NCI-H1092 treated with DMSO at 0.1 percent for 48 hours (cell line): ENCODE data around the gene RNF222.
A peak's percentile ranks its signal among the peaks of the same experiment; 100 is the strongest.

Source experiments
- DNase-seq: peaks from one replicate; lab custom pipeline; 2025; lab: John Stamatoyannopoulos, UW

Gene RNF222, protein sequence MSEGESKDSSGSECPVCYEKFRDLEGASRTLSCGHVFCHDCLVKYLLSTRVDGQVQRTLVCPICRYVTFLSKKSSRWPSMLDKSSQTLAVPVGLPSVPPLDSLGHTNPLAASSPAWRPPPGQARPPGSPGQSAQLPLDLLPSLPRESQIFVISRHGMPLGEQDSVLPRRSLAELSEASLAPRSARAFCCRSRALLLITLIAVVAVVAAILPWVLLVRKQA

DNA sequence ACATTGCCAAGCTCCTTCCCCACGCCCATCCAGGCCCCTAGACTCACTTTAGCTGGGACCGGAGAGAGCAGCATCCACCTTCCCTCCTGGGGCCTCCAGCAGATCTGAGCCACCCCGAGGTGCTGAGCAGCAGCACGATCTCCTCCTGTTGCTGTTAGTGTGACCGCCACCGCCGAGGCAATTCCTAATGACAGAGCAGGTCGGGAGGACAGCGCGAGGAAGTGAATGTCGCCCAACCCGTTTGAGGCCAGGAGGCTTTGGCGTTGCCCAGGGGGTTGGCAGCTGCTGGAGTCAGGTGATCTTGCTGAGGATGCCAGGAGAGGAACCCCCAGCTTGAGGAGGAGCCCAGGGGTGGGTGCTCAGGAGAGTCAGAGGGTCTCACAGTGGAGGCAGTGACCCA, at the start of gene RNF222:
Gene RNF222 (minus strand): TSS at position 192 of the 400 bp plus-strand sequence. CDS start 4,366 bp downstream, outside the sequence.
- no peak for DNase-seq

DNA sequence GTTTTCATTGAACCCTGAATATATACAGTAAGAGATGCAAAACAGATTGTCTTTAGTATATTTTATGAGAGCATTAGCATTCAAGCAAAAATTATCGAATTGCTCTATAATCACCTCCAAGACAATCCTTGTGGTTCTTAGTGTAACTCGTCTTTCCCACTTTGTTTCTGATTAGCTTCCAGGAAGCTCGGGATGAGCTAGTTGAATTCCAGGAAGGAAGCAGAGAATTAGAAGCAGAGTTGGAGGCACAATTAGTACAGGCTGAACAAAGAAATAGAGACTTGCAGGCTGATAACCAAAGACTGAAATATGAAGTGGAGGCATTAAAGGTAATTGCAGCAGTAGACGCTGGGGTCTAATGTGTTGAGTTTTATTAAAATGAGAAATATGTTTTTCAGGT, 47.9 kb upstream of the RNF222 start:
- no peak for DNase-seq

DNA sequence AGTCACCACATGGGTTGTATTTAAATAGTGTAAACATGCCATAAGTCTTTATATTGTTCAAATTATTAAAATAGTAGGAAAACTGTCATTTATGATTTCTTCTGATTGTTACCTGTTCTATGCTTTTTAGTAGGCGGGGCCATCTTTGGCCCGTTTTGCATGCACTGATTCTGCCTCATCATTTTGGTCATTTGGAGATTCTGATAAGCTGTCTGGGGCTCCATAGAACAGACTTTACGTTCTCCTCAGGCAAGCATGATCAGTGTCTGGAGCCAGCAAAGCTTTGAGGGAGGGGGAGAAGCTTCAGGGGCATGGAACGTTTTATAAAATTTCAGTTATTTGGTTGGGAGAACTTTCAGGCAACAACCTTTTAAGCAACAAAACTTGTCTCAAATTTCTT, 46.9 kb upstream of the RNF222 start:
- DNase-seq, result no peak

DNA sequence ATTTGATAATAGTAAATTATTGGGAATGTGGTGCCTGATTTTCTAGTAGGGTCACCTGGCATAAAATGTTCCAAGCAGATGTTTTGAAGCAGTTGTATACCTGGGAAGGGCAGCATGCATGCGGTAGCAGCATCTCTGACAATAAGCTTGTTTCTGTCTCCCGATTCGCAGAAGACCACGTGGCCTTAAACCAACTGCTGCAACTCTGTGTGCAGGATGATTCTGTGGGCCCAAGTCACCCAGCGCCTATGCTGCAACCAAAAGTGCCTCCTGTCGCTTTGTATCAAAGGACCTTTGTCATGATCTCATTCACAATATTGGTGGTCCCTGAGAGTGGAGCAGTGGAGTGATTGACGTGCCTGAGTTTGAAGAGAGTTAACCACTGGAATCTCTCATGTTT, 46.1 kb upstream of the RNF222 start:
- no peak for DNase-seq

DNA sequence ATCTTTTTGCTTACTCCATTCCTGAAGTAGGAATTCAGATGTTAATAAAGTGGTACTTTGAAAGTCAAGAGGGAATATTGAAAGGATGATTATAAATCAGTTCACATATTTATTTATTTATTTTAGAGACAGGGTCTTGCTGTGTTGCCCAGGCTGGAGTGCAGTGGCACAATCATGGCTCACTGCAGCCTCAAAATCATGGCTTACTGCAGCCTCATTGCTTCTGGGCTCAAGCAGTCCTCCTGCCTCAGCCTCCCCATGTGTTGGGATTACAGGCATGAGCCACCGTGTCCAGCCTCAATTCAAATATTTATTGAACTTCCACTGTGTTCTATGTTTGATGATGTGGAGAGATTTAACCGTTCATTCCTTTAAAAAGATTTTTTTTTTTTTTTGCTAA, 44.7 kb upstream of the RNF222 start:
- no peak for DNase-seq

DNA sequence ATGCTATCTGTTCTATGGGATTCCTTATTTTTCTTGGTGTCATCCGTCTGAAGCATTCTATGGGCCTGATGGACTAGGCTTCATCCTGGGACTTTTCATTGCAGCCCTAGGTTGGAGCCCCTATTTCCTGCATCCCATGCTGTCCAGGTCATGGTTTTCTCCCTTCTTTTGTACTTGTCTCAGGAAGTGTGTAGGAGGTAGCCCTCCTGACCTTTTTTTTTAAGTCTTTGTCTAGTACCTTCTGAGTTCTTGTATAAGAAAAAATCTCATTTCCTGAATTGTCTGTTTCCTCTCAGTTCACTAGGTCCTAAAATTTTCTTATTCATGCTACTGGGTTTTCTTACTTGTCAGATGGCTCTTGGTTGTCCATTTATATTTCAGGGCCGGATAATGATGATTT, 44.1 kb upstream of the RNF222 start:
- DNase-seq, result no peak

DNA sequence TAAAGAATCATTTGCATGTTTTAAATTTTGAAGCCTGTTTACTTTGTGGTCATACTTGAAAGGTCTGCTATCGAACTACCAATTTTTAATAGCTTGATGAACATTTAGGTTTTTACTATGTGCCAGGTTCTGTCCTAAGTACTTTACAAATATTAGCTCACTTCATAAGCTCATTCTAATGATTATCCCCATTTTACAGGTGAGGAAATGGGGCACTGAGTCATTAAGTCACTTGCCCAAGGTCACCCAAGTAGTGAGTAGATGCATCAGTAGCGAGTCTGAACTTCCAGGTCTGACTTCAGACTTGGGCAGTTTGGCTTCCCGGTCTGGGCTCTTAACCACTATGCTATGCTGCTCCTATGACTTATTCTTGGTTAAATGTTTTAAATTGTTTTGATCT, 42.1 kb upstream of the RNF222 start:
- DNase-seq, result no peak

DNA sequence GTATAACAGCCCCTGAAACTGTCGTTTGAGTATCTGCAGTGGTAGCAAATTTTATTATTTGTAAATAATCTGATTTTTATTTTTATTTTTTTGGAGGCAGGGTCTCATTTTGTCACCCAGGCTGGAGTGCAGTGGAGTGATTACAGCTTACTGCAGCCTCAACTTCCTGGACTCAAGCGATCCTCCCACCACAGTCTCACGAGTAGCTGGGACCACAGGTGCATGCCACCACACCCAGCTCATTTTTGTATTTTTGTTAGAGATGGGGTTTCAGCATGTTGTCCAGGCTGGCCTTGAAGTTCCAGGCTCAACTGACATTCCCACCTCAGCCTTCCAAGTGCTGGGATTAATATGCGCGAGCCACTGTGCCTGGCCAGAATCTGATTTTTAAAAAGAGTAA, 40.8 kb upstream of the RNF222 start:
- no peak for DNase-seq

DNA sequence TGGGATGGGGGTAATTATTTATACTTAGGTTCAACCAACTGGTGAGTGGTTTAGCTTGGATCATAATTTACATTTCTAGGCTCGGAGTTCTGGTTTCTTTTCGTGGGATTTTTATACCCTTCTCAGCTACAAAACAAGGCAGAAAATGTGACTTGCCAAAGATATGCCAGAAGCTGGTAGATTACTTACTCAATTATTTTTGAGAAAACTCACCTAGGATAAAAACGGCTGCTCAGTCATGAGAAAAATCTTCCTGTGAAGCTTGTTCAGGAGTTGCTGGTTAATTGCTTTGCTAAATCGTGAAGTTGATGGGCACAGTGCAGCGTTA, 39.2 kb upstream of the RNF222 start:
- no peak for DNase-seq

DNA sequence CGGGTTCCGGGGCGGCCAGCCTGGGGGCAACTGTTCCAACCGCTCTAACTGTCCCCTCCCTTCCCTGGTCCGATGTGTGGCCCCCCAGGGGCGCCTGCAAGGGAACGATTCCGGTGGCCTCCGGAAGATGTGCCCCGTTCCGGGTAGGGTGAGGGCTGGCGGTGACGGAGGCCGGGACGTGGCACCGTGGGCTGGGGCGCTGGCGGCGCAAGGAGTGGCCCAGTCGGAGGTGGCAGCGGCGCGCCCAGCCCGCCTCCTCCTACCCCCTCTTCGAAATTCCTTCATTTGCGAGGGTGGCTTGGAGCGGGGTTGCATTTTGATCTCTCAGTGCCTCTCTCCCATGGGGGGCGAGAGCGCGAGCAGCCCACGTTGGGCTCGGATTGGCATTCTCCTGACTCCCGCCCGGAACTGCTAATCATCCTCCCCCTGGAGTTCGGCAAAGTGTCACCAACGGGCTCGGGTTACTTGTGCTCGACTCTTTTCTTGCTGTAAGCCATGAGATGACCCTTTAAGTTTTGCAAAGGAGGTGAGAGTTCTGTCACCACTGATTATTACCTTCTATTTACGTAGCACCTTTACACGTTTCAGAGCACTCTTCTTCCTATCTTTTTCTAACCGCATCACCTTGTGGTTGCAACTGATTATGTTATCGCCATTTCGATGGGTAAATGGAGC, 38.7 kb upstream of the RNF222 start:
- DNase-seq, result peak; percentile 31

DNA sequence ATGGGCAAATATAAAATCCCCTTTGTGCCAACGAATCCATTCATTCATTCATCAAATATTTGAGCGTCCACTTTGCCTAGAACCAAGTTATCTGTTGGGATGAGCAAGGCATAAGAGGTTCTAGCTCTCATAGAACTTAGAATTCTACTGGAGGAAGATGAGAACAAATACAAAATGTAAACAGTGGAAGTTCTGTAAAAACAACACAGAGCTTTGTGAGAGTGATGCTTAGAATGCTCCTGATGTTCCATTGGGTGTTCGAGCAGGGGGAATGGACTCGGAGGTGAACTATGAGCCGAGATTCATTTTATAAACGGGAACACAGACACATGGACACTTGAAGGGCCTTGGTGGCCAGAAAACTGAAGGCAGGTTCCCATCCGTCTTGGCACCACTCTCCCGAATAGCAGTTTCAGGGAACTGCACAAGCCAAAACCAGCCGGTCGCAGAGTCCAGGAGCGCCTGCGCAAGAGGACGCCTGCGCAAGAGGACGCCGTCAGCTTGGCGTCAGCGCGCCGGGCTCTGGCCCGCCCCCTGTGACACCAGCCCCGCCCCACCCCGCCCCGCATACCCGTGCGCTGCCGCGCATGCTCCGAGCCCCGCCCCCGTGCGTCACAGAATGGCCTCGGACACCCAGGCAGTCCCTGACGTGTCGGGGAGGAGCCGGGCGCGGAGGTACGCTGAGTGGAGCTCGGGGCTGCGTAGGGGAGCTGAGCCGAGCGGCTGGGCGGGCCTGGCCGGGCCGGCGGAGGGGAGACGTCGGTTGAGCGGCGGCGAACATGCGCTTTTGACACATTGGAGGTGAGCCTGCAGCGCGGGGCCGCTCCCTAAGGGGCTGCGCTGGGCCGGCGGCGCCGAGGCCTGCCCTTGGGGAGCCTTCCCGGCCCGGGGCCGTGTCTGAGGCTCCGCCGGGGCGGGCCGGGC, 37.9 kb upstream of the RNF222 start, which contains the start of gene NDEL1:
Gene NDEL1 (plus strand): TSS at position 640 of the 924 bp plus-strand sequence. CDS start 8,388 bp downstream, outside the sequence.
- DNase-seq, result peak; percentile 88

DNA sequence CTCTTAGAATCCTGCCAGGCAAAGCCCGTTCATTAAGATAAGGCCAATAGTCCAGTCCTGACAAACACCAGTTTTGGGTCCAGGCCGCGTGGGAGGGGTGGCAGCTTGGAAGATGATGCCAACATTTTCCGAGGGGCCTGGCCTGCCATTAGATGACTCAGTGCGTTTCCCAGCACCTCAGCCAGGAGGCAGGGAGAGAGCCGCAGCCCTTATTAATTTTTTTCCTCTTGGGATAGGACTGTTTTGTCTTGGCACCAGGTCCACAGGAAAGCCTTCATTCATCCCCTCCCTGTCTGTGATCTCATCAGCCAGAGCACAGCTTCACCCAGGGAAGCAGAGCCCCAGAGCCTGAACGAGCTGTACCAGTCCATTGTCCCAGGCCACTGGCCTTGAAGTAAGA, 33.3 kb upstream of the RNF222 start:
- no peak for DNase-seq

DNA sequence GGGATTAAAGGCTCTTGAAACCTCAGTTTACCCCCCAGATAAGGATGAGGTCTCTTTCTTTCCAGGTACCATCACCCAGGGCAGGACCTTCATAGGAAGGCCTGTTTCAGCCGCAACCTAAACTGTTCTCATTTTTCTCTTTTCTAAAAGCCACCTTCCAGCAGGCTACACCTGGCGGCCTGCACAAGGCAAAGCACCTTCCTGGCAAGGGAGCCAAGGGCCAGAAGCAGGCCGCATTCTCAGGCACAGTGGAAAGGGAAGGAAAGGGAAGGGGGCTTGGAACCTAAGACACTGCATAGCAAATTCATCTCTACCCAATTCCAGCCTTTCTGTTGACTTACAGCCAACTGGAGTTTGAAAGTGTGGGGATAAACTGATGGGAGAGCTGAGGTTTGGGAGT, 29.2 kb upstream of the RNF222 start:
- DNase-seq, result no peak

DNA sequence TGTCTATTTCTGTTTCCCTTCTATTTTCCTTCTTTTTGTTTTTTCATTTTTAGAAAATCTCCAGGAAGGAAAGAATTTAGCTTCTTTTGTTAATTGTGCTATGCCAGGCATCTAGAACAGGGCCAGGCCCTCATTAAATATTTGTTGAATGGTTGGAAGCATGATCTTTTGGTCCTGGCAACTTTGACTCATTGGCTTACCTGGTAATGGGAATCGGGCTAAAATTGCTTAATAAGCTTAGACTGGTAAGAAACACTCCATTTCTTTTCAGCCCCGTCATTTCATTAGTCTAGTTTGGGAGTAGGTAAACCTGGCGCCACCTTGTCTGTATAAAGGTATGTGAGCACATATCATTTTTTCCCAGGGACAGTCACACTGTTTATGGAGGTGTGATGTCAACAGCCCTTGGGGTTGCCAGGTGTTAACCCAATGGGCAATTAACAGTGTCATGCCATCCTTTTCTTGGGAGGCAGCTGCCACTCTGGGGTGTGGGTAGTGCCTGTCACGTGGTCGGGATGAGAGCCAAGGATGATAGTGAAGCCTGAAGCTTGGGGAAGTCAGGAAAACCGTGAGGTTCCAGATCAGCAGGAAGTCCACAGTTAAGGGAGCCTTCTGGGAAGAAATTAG, 28.6 kb upstream of the RNF222 start:
- DNase-seq, result no peak

DNA sequence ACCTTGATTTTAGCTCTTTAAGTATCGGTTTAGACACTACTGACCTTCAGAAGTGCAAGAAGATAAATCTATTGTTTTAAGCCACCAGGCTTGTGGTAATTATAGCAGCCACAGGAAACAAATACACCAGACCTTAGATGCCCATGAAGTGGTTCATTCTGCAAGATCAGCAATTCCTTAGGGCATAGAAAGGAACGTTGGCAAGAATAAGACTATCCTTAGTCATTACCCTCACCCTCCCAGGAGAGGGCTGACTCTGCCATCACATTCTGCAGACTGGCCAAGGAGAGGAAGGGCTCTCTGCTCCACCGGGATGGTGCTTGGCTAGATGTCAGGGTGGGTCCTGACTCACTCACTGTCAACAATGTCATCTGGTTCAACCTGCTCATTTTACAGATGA, 23.9 kb upstream of the RNF222 start:
- no peak for DNase-seq

DNA sequence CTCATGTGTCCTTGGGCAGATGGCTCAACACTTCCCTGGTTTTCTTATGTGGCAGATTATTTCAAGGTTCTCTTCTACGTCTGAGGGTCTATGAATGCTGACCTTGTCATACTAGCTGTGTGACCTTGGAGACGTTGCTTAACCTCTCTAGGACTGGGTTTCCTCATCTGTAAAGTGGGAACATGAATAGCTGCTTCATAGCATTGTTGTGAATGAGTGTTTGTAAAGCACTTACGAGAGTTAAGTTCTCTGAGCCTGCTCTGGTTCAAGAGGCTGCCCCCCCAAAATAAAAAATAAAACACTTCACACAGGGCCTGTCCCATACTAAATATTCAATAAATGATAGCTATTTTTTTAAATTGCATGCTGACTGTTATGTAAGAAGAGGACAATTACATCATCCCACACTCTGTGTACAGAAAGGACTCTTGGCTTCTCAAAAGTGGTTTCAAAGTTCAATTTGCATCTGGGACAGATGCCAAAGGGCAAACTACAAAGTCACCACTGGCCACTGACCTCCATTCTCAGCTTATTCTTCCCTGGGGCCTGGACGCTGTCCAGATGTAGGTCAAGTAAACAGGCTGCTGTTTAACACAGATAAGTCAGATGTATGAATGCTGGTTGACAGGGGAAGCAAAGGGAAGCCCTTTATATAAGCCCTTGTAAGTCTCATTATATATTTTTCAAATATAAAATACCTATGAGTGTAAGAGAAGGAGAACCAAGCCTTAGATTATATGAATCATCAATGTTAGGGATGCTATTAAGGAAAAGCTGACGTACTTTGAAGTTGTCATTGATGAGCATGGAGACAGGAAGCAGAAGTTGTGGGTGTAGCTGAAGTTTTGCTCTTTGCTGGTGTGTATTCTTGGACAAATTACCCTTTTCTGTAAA, 22.7 kb upstream of the RNF222 start:
- no peak for DNase-seq

DNA sequence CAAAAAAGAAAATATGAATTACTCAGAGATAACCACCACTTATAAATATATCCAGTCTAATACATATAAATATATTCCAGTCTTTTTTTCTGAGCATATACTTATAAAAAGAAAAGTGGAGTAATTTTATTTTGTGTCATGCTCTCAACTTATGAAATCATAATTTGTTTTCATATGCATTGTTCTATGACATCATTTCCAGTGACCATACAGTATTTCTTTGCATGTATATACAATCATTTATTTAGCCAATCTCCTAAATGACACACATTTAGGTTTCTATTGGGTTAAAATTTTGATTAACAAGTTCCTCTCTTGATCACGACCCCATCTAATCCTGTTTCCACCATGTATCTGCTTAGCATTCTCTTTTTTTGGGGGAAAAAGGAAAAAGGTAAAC, 21.7 kb upstream of the RNF222 start:
- DNase-seq, result no peak

DNA sequence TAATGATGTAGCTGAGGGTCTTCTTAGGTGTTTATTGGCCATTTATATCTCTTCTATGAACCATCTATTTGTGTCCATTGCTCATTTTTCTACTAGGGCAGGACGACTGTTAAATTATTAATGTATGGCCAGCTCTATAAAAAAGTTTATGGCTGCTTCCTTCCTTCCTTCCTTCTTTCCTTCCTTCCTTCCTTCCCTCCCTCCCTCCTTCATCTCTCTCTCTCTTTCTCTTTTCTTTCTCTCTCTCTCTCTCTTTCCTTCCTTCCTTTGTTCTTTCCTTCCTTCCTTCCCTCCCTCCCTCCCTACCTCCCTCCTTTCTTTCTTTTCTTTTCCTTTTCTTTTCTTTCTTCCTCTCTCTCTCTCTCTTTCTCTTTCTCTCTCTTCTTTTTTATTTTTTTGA, 20.8 kb upstream of the RNF222 start:
- no peak for DNase-seq

DNA sequence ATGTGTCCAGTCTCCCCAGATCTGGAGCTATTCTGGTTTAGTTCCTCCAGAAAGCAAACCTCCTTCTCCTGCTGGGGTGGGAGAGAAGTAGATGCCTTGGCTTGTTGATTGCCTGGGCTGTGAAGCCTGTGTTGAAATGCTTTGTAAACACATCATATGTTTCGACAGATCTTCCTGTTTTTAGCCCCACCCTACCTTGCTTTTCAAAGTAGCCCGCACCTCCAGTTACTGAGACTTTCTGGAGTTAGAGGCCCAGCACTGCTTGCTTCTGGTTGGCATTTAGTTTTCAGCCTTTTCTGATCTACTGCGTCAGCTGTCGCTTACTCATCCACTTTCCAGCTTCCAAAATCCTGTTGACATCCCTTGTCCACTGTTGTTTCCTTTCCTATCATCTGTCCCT, 20.2 kb upstream of the RNF222 start:
- no peak for DNase-seq

DNA sequence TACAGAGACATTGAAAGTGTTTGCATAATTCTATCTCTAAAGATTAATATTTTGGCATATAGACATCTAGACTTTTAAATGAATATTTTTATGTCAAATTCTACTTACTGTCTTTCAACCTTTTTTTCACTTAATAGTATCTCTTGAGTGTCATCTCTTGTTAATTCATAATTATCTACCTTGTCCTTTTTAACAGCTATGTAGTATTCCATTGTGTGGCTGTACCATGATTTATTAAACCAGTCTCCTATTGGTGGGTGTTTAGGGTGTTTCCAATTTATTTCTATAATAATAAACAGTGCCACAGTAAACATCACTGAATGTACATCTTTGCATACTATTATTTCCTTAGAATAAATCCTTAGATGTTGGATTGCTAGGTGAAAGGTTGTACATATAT, 16.3 kb upstream of the RNF222 start:
- no peak for DNase-seq

DNA sequence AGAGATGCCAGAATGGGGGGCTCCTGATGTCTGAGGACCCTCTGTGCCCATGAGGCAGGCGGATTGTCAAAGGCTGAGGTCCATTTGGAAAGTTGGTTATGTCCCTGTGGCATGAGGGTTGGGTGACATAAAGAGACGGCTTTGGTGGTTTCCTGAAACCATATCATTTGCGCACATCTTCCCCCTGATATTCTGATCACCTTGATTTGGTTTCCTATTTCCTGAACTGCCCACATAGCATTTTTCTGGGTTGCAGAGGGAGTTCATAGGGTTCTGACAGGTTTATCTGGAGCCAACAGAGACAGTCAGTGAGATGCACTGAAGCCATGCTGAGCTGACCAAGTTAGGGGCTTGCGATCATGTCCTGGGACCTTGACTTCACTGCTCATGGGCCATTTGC, 15.7 kb upstream of the RNF222 start:
- DNase-seq, result no peak

DNA sequence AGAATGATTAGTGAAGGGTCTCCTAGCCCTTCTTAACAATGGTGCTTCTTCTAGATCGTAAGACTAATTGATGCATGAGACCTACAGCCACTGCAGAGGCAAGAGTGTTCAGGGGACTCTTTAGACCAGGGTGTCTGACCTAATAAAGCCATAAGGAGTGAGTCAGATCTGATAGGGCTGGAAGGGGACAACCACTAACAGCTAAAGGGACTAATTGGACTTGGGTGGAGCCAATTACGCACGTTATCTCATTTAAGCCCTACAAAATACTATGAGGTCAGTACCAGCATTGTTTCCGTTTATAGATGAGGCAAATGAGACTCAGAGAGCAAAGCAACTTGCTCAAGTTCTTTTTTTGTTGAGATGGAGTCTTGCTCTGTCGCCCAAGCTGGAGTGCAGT, 14.5 kb upstream of the RNF222 start:
- DNase-seq, result no peak
